ENCODE results near the gene KPTN. TPM values are rescaled to one million over a fixed set of nuclear protein-coding genes. Genes with fewer than 3 reads are reported as not detected.

The KPTN gene
- total and polyA plus RNA-seq, 4 donors: 2.3 to 6.0 (median 4.0) TPM

GRCh38 chr19:47470447-47471195, 13.4 kb downstream of the KPTN start:
- Histone ChIP-seq H3K4me1 (ENCODE audit: control insufficient read depth in 4 of 4, insufficient read depth in 4 of 4, low read length in 3 of 4) (peaks cover 0 to 4% (median 0%) of the 10 kb centered on the region in 4 donors), H3K4me3 (ENCODE audit: low read depth in 1 of 3, low read length in 3 of 3) (no peak overlapping the region), H3K9me3 (ENCODE audit: control insufficient read depth in 4 of 4, low read length in 3 of 4) (no peaks in the 10 kb centered on the region), H3K27ac (ENCODE audit: low read depth in 1 of 2, low read length in 2 of 2) (no peak overlapping the region), H3K9ac (ENCODE audit: low read depth in 1 of 2, low read length in 2 of 2) (no peak overlapping the region), H3K36me3 (ENCODE audit: control insufficient read depth in 4 of 4, insufficient read depth in 3 of 4, low read depth in 1 of 4, low read length in 3 of 4) (peaks cover 0 to 3% (median 0%) of the 10 kb centered on the region in 4 donors), H3K27me3 (ENCODE audit: control insufficient read depth in 4 of 4, insufficient read depth in 4 of 4, low read length in 3 of 4) (peaks cover 0 to 14% (median 2%) of the 10 kb centered on the region in 4 donors)
- no peak for TF ChIP-seq RAD21 (IDR thresholded peaks at IDR 0.05)
- 31% methylated on average over 13 of the region's 13 CpGs for WGBS
- DNase-seq (ENCODE audit: low spot score): no peak

- no peak for TF ChIP-seq EGR1 (IDR thresholded peaks at IDR 0.05; ENCODE audit: low read depth in 2 of 2)
- no peak for TF ChIP-seq FOXA1 (IDR thresholded peaks at IDR 0.05)
- no peak for TF ChIP-seq REST (IDR thresholded peaks at IDR 0.05)
- TF ChIP-seq ZBTB33 (IDR thresholded peaks at IDR 0.05): no peak
- no peak for TF ChIP-seq ATF3 (IDR thresholded peaks at IDR 0.05)
- TF ChIP-seq FOXA2 (IDR thresholded peaks at IDR 0.05): no peak
- no peak for TF ChIP-seq MAX (IDR thresholded peaks at IDR 0.05)
- no peak for TF ChIP-seq NR2F2 (IDR thresholded peaks at IDR 0.05)
- TF ChIP-seq HNF4G (IDR thresholded peaks at IDR 0.05): no peak
- no peak for TF ChIP-seq HNF4A (conservative IDR thresholded peaks at IDR 0.05)
- TF ChIP-seq YY1 (IDR thresholded peaks at IDR 0.05): no peak
- TF ChIP-seq SP1 (IDR thresholded peaks at IDR 0.05): no peak
- no peak for TF ChIP-seq JUND (IDR thresholded peaks at IDR 0.05)
- TF ChIP-seq RAD21 (IDR thresholded peaks at IDR 0.05): no peak
- TF ChIP-seq TAF1 (conservative IDR thresholded peaks at IDR 0.05): no peak
- no peak for TF ChIP-seq GABPA (IDR thresholded peaks at IDR 0.05 in 1 of 2, conservative IDR thresholded peaks at IDR 0.05 in 1 of 2)
- no peak for TF ChIP-seq CTCF (IDR thresholded peaks at IDR 0.05; ENCODE audit: low read depth, low read length, missing input control)
- no peak for TF ChIP-seq RXRA (IDR thresholded peaks at IDR 0.05)
- H3K4me1 ChIP-seq (ENCODE audit: control insufficient read depth in 4 of 4, insufficient read depth in 4 of 4, low read length in 3 of 4): peaks cover 0 to 4% (median 0%) of the 10 kb centered on the region in 4 donors
- H3K27me3 ChIP-seq (ENCODE audit: control insufficient read depth in 4 of 4, insufficient read depth in 4 of 4, low read length in 3 of 4): peaks cover 0 to 14% (median 3%) of the 10 kb centered on the region in 4 donors
- 22% methylated on average over 12 of the region's 12 CpGs for WGBS
- H3K4me3 ChIP-seq (ENCODE audit: low read depth in 1 of 3, low read length in 3 of 3): no peak overlapping the region
- no peaks in the 10 kb centered on the region for H3K36me3 ChIP-seq (ENCODE audit: control insufficient read depth in 4 of 4, insufficient read depth in 3 of 4, low read depth in 1 of 4, low read length in 3 of 4)
- DNase-seq (ENCODE audit: low spot score): no peak
- no peak overlapping the region for H3K9ac ChIP-seq (ENCODE audit: low read depth in 1 of 2, low read length in 2 of 2)
- no peaks in the 10 kb centered on the region for H3K9me3 ChIP-seq (ENCODE audit: control insufficient read depth in 4 of 4, low read length in 3 of 4)
- H3K27ac ChIP-seq (ENCODE audit: low read depth in 1 of 2, low read length in 2 of 2): no peak overlapping the region
Observed at GRCh38 chr19:47469719-47470118, 14.3 kb downstream of the KPTN start.

All from liver (tissue), 9 donors.